ENCODE results near the gene REEP1. TPM values are rescaled to one million over a fixed set of nuclear protein-coding genes. Genes with fewer than 3 reads are reported as not detected.
"Not testable (repeated sequence)": the region's sequence is repeated elsewhere in the genome, so short reads cannot be mapped to it uniquely, and the experiment has no call there.

The REEP1 gene
- total RNA-seq, 1 experiment from 2014 or later, result 3.4 TPM

DNA sequence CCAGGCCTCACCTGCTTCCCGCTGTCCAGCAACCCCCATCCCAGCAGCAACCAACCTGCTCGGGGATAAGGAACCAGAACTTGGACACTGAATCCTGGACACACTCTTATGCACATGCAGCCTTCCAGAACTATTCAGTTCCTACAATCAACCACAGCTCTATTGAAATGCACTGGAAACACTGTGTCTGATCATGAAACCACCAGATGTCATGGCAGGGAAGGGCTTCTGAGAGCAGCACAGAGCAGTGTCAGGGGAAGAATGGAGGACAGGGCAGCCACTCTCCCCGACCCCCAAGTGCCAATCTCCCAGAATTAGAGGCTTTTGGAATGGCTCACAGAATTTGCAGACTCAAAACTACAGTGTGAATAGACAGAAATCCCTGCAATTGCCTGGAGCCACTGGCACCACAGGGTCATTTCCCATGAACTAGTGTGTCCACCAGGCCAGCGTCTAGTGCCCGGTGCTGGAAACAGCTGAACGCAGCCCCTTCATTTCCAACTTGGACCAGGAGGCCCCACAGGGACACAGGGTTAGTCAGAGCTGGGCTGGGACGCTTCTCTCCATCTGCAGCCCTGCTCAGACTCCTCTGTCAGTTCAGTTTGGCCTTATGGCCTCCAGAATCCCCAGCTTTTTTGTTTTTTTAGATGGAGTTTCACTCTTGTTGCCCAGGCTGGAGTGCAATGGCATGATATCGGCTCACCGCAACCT is 112.6 kb downstream of the REEP1 start:
- no peak for DNase-seq (ENCODE audit: low read depth)

GRCh38 chr2:86223927-86224560 is 113.4 kb downstream of the REEP1 start:
- no peak for DNase-seq (ENCODE audit: low read depth)

- DNase-seq (ENCODE audit: low read depth), result peak; percentile 52
These were observed 114.1 kb downstream of the REEP1 start for GRCh38 chr2:86223140-86223926.

DNA sequence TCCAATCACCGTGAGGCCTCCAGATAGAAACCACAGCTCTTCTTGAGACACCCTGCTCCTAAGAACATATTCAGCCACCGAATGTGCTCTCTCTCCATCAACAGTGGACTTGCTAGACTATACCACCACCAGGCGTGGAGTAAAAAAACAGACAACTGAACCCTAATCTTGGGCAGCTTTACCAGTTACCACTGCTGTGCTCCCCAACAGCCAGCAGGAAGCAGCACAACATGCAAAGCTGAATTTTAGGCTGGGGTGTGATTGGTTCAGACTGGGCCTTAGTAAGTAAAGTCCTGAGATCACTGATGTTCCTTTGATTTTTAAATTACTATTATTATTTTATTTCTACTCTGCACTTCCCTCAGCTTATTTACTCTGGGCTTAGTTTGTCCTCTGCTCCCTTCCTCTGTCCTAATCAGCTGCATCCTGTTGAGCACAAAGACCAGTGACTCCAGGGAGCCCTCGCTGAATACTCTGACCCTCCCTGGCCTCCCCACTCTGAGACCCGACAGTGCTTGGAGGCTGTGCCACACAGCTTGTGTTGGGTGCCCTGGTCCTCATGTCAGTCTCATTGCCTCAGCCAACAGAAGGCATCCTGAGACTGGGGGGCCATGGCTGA is 116.3 kb downstream of the REEP1 start:
- peak; percentile 31 for DNase-seq (ENCODE audit: low read depth)

- no peak for DNase-seq (ENCODE audit: low read depth)
These were observed 117.5 kb downstream of the REEP1 start for GRCh38 chr2:86219896-86220295.

DNA sequence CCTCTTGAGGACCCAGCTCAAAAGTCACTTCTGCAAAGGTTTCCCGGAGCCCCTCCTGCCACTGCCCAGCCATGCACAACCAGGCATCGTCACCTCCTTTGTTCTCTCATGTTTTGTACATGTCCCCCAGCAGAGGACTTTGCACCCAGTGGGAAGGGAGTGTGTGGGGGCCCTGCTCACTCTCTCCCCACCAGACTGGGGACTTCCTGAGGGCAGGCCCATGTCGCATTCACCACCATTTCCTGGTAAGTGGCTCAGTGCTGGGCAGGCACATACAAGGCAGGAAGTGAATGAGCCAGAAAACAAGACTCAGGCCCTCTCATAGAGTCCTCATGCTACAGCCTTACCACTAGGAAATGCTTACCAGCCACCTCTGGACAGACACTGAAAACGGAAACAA is 119.3 kb downstream of the REEP1 start:
- no peak for DNase-seq (ENCODE audit: low read depth)

DNA sequence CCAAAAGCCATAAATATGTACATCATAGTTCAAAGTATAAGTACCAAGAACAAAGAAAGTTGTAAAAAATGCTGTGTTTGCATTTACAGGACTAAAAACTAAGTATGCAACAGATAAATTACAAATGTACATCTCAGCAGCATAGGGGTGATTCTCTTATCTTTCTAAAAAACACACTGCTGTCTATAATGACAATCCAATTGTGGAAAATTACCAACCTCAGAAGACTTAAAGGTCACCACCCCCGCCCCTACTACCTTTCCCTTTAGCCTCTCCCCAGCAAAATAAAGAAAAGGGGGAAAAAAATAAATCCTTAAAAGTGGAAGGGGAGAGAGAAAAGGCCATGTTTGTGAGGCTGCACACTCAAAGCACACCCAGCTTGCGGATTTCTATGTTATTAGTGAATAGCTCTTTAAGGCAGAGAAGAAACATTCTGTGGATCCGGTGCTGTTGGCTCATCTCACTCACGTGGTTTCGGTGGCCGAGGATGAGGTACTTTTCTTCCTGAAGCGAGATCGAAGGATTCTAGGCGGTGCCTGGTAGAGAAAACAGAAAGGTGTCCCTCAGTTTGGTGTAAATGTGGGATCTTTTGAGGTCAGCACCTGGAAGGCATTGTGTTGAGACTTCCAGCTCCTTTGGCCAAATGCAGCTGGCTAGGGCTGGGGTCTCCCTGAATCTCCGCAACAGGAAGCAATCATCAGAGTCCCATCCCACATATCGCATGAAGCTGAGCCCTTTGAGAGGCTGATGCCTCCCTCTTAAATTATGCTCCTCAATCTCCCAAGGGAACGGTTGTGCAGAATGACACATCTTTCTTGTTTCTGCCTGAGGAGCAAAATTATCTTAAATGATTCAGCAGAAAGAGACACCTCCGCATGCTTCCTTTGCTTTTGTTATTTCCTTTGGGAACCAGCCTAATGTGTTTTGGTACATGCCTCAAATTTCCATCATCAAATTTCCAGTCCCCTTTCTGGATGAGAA is 120.6 kb downstream of the REEP1 start:
- peak; percentile 19 for DNase-seq (ENCODE audit: low read depth)

- DNase-seq (ENCODE audit: low read depth), result no peak
These were observed 123.0 kb downstream of the REEP1 start for GRCh38 chr2:86214503-86214832.

GRCh38 chr2:86213699-86214502 is 123.5 kb downstream of the REEP1 start:
- no peak for DNase-seq (ENCODE audit: low read depth)

DNA sequence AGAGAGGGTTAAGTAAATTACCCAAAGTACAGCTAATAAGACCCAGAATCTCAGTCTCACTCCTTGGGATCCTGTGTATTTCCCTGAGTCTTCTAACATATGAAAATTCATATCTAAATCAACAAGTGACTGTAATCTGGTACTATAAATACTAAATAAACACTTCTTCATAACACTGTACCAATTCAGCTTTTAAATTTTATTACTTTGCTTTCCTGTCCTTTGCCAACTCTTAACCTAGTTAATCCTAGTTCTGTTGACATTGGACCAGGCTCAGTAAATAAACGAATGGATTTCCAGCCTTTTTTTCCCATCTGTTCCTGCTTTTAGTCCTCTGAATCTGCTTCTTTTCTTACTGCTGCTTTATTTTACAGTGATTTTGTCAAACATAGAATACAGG is 124.4 kb downstream of the REEP1 start:
- DNase-seq (ENCODE audit: low read depth), result no peak

DNA sequence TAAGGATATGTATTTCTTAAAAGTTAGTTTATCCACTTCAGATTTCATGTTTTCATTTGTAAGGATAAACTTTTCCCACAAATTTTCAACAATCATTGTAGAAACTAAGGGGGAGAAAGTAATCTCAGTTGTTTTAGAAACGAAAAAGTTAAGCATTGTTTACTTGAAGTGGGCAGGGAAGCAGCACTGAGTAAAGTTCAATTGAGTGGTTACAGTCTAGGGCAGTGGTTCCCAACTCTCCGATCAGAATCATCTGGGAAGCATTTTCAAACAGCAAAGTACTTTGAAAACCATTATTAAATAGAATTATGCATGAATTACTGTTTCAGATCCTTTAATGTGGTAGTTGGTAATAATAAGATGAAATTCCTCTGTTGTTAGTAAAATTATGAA is 125.6 kb downstream of the REEP1 start:
- DNase-seq (ENCODE audit: low read depth), result no peak

GRCh38 chr2:86211033-86211795 is 126.2 kb downstream of the REEP1 start:
- DNase-seq (ENCODE audit: low read depth), result no peak

GRCh38 chr2:86204458-86204857 is 133.0 kb downstream of the REEP1 start:
- DNase-seq (ENCODE audit: low read depth), result no peak

- no peak for DNase-seq (ENCODE audit: low read depth)
These were observed 133.8 kb downstream of the REEP1 start for GRCh38 chr2:86203614-86204013.

DNA sequence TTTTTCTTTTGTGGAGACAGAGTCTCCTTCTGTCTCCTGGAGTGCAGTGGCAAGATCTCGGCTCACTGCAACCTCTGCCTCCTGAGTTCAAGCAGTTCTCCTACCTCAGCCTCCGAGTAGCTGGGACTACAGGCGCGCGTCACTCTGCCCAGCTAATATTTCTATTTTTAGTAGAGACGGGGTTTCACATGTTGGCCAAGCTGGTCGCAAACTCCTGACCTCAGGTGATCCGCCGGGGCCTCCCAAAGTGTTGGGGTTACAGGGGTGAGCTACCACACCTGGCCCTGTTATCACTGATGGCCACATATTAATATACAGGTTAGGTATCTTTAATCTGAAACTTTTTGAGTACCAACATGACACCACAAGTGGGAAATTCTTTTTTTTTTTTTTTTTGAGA is 134.7 kb downstream of the REEP1 start:
- no peak for DNase-seq (ENCODE audit: low read depth)

DNA sequence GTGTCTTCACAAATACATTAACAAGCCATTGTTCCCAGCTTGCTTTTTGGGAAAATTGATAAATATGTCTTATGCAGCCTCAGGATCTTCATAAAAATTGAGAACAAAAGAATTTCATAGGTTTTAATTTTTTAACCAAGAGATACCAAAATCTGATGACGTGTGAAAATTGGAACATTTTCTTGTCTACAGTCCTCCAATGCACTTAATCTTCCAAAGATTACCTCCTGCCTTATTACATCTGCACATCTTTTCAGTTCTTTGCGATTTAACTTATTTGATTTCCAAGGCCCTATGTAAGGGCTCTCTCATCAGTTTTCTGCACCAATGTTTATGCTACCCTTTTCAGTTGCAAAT is 135.1 kb downstream of the REEP1 start:
- DNase-seq (ENCODE audit: low read depth), result no peak

GRCh38 chr2:86201671-86202335 is 135.6 kb downstream of the REEP1 start:
- DNase-seq (ENCODE audit: low read depth), result no peak

- DNase-seq (ENCODE audit: low read depth), result not testable (repeated sequence)
These were observed 136.9 kb downstream of the REEP1 start for GRCh38 chr2:86200564-86200963.

- no peak for DNase-seq (ENCODE audit: low read depth)
These were observed 137.6 kb downstream of the REEP1 start for GRCh38 chr2:86199834-86200177.
